ENCODE results near the gene TDRD10. TPM values are rescaled to one million over a fixed set of nuclear protein-coding genes. Genes with fewer than 3 reads are reported as not detected.

TDRD10 gene
- polyA plus RNA-seq, 2 of the 4 experiments (the other 2 are of a cell fraction): 0.04 TPM; not detected in 1

GRCh38 chr1:154521695-154522094 lies 19.7 kb downstream of the TDRD10 start:
- Histone ChIP-seq H3K9me3 (no peaks in the 10 kb centered on the region), H3K4me2 (no peak overlapping the region), H3K4me1 (no peaks in the 10 kb centered on the region), H3K4me3 (no peak overlapping the region), H3K27ac (no peak overlapping the region)
- no peak for DNase-seq (ENCODE audit: low read depth in 1 of 2, low spot score in 1 of 2)
- FAIRE-seq: no peak
- 56% methylated on average over 3 of the region's 3 CpGs for WGBS (ENCODE audit: missing lambda C conversion rate)
- TF ChIP-seq BCL3 (IDR thresholded peaks at IDR 0.05) (no peak), PBX3 (IDR thresholded peaks at IDR 0.05) (no peak), MYC (IDR thresholded peaks at IDR 0.05; ENCODE audit: borderline replicate concordance, low read length) (no peak), NR3C1 (IDR thresholded peaks at IDR 0.05) (no peak), EHMT2 (IDR thresholded peaks at IDR 0.05; ENCODE audit: low read depth) (no peak), HOXB13 (CRISPR knock-in tag; IDR thresholded peaks at IDR 0.05; ENCODE audit: low read depth) (no peak), SREBF2 (IDR thresholded peaks at IDR 0.05) (no peak), FOSB (CRISPR knock-in tag; IDR thresholded peaks at IDR 0.05) (no peak), RARB (CRISPR knock-in tag; IDR thresholded peaks at IDR 0.05) (no peak), CBX2 (IDR thresholded peaks at IDR 0.05; ENCODE audit: borderline replicate concordance, low read depth) (no peak)
- ChIA-PET POLR2A (no interaction called here), CTCF (interaction anchor here (0.9 to 2.3 kb wide), 4 partner anchors 25 to 147 kb away, joined by 3 to 8 read pairs (median 4); no protein-coding TSS in a partner anchor)
- no peak for ATAC-seq

- H3K27ac ChIP-seq: no peak overlapping the region
- no peak for TF ChIP-seq PBX3 (IDR thresholded peaks at IDR 0.05)
- TF ChIP-seq, protein P1, sequence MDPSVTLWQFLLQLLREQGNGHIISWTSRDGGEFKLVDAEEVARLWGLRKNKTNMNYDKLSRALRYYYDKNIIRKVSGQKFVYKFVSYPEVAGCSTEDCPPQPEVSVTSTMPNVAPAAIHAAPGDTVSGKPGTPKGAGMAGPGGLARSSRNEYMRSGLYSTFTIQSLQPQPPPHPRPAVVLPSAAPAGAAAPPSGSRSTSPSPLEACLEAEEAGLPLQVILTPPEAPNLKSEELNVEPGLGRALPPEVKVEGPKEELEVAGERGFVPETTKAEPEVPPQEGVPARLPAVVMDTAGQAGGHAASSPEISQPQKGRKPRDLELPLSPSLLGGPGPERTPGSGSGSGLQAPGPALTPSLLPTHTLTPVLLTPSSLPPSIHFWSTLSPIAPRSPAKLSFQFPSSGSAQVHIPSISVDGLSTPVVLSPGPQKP (IDR thresholded peaks at IDR 0.05; ENCODE audit: low read depth, low read length): no peak
- TF ChIP-seq RCOR1 (IDR thresholded peaks at IDR 0.05; ENCODE audit: low read depth, low read length): no peak
- TF ChIP-seq, protein P2, sequence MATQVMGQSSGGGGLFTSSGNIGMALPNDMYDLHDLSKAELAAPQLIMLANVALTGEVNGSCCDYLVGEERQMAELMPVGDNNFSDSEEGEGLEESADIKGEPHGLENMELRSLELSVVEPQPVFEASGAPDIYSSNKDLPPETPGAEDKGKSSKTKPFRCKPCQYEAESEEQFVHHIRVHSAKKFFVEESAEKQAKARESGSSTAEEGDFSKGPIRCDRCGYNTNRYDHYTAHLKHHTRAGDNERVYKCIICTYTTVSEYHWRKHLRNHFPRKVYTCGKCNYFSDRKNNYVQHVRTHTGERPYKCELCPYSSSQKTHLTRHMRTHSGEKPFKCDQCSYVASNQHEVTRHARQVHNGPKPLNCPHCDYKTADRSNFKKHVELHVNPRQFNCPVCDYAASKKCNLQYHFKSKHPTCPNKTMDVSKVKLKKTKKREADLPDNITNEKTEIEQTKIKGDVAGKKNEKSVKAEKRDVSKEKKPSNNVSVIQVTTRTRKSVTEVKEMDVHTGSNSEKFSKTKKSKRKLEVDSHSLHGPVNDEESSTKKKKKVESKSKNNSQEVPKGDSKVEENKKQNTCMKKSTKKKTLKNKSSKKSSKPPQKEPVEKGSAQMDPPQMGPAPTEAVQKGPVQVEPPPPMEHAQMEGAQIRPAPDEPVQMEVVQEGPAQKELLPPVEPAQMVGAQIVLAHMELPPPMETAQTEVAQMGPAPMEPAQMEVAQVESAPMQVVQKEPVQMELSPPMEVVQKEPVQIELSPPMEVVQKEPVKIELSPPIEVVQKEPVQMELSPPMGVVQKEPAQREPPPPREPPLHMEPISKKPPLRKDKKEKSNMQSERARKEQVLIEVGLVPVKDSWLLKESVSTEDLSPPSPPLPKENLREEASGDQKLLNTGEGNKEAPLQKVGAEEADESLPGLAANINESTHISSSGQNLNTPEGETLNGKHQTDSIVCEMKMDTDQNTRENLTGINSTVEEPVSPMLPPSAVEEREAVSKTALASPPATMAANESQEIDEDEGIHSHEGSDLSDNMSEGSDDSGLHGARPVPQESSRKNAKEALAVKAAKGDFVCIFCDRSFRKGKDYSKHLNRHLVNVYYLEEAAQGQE (IDR thresholded peaks at IDR 0.05): no peak
- no peak for TF ChIP-seq NFE2L2 (conservative IDR thresholded peaks at IDR 0.05; ENCODE audit: low read length)
- TF ChIP-seq MAFK (IDR thresholded peaks at IDR 0.05; ENCODE audit: partially characterized antibody): no peak
- TF ChIP-seq JUNB (IDR thresholded peaks at IDR 0.05): no peak
- no peak for TF ChIP-seq EHMT2 (IDR thresholded peaks at IDR 0.05; ENCODE audit: low read depth)
- no peak for TF ChIP-seq GATA3 (IDR thresholded peaks at IDR 0.05; ENCODE audit: borderline replicate concordance)
- H3K4me2 ChIP-seq: no peak overlapping the region
- CTCF ChIA-PET: interaction anchor here (2.0 to 2.6 kb wide), 2 partner anchors 9 to 10 kb away, joined by 6 to 14 read pairs; no protein-coding TSS in a partner anchor
- DNase-seq (ENCODE audit: low read depth in 1 of 2, low spot score in 1 of 2): no peak
- no peaks in the 10 kb centered on the region for H3K9me3 ChIP-seq
- POLR2A ChIA-PET: no interaction called here
- H3K4me3 ChIP-seq: no peak overlapping the region
- ATAC-seq: no peak
- FAIRE-seq: no peak
- H3K4me1 ChIP-seq: no peaks in the 10 kb centered on the region
These were observed 22.9 kb downstream of the TDRD10 start for GRCh38 chr1:154524881-154525280.

All from A549 (cell line).